RPMI8226 (cell line): ENCODE measurements around the gene LIN52.

Experiments
- DNase-seq: peaks from one replicate; pipeline ENCODE4 v3.0.0-alpha.2; 2015

LIN52 gene, protein sequence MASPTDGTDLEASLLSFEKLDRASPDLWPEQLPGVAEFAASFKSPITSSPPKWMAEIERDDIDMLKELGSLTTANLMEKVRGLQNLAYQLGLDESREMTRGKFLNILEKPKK

DNA sequence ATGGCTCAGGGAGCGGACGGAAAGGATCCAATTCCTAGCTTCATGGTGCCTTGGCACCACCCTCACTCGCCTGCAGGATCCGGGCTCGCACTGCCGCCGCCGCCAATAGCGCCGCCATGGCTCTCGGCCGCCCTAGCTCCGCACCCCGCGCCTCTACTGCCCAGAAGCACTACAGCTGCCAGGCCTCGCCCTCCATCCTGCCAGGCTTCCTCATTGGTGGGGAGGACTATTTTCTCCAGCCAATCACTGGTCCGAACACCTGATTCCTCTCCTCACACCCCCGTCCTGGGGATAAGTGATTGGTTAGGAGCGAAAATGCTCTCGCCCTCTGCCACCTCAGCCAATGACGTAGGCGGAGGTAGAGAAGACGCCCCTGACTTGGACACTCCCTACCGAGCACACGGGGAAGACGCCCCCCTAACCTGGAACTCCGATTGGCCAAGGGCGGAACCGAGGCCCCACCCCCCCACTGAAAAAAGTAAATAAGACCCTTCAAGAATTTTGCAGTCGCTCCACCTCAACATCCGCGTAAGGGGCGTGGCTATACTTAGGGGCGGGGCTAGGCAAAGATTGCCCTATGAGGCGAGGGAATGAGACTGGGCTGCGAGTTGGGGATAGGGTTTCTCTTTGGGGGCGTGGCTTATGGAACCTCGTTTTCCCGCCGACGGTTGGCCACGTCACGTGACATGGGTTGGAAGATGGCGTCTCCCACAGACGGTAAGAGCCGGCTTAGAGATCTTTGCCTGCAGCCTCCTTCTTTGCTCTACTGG, at the start of gene LIN52, which contains the start of gene ALDH6A1:
TSS of gene LIN52 (plus strand) at position 680 of the 770 bp plus-strand sequence. CDS start at position 699, 19 bp downstream.
TSS of gene ALDH6A1 (minus strand) at position 177 of the 770 bp plus-strand sequence. CDS start at position 118, 59 bp downstream.
- DNase-seq = peak; percentile 97

DNA sequence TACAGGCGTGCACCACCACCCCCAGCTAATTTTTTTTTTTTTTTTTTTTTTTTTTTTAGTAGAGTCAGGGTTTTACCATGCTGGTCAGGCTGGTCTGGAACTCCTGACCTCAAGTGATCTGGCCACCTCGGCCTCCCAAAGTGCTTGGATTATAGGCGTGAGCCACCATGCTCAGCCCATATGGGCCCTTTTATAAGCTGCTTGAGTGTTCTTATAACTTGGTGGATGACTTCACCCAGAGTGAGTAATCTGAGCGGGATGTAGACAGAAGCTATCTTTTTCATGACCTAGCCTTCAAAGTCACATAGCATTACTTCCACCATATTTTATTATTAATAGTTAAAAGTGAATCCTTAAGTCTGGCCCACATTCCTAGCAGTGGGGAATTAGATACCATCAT, 49.2 kb upstream of the LIN52 start:
- no peak for DNase-seq

DNA sequence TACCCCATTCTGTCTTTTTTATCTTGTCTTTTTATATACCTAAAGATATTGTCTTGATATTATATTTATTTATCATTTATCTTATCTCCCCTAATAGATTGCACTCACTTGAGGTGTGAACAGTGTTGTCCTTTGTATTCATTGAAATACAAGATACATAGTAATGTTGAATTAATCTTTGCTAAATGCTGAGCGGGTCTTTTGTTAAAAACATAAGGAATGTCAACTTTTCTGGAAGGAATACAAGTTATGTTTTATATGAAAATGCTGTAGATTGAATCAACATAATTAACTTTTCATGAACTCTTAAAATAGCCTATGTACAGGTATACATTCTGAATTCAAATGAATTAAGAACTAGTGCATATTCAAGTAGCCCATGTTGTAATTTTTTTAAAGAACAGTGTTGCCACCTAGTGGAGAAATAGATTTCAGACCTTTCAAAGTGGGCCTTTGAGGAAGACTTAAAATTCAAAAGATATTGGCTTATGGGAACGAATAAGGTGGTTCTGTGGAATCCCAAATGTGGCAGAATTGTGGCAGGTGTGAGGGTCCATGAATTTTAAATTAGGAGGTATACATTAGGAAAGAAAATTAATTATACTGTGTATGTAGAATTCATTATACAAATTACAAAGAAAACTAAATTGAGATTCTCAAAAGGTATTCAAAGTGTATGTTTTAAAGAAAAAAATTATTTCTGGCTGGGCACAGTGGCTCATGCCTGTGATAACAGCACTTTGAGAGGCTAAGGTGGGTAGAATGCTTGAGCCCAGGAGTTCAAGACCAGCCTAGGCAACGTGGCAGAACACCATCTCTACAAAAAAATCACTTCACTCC, 46.5 kb upstream of the LIN52 start:
- peak; percentile 39 for DNase-seq

DNA sequence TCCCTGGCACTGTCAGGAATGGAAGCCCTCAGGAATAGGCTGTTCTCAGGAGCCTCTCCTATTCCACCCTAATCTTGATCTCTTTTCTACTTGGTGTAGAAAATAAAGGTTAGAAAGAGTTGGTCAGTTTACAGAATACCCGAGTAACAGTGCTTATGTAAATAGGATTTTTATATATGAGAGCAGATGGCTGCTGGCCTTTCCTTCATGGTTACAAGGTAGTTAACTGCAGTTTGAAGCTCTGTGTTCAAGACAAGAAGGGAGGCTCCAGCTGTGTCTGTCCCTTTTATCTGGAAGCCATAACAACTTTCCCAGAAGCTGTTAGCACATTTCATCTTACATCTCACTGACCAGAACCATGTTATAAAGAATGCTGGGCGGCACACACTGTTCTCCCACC, 42.5 kb upstream of the LIN52 start:
- DNase-seq = no peak

DNA sequence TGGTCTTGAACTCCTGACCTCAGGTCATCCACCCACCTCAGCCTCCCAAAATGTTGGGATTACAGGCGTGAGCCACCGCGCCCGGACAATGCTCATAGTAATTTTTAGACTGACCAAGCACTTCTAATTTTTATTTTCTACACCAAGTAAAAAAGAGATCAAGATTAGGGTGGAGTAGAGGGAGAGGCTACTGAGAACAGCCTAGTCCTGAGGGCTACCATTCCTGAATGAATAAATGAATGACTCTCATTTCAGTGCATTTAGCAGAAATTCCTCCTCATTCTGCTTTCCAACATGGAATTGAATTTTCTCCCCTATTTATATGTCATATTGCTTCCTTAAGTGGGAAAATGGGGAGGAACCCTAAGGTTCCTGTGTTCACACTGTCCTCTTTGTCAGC, 39.2 kb upstream of the LIN52 start:
- no peak for DNase-seq

DNA sequence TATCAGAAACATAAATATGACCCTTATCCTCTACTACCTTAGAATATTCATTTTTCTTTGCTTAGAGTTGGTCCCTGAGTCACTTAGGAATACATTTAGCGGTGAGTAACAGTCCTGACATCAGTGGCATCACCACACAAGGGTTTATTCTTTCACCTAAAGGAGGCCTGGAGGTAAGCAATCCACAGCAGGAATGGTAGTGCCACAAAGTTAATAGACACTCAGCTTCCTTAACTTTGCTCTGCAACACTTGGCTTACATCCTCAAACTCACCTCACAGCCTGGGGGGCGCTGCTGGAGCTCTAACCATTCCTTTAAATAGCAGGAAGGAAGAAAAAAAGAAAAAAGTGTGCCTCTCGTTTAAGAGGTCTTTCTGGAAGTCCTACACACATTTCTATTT, 36.5 kb upstream of the LIN52 start:
- no peak for DNase-seq

DNA sequence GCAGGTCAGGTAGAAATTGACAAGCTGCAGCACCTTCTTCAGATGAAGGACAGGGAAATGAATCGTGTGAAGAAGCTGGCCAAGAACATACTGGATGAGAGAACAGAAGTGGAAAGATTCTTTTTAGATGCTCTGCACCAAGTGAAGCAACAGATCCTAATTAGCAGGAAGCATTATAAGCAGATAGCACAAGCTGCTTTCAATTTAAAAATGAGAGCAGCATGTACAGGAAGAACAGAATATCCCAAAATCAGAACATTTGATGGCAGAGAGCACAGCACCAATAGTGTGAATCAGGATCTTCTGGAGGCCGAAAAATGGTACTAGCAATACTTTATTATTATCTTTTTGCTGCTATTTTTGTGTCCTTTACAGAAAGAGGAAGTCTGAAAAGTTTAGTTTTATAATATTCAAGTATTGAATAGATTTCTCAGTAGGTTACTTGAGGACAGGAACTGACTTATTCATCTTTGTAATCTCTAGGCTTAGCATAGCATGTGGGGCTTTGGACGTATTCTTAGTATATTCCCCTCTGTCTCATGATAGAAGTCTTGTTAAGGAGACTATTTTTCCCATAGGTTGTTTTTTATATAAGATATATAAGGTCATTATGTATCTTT, 34.8 kb upstream of the LIN52 start:
- DNase-seq = no peak

DNA sequence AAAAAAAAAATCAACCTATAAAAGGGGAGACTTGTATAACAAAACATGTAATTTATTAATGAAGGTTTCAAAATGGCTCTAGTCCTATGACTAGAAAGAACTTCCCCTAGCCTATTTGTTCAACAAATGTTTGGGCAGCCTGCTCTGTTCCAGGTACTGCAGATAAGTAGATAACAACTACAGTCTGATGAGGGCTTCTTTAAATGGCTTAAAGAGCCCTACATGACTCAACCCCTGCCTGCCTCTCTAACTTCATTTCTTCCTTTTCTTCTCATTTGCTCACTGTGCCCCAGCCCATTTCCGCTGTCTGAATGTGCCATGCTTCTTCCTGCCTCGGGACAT, 22.0 kb upstream of the LIN52 start:
- no peak for DNase-seq

DNA sequence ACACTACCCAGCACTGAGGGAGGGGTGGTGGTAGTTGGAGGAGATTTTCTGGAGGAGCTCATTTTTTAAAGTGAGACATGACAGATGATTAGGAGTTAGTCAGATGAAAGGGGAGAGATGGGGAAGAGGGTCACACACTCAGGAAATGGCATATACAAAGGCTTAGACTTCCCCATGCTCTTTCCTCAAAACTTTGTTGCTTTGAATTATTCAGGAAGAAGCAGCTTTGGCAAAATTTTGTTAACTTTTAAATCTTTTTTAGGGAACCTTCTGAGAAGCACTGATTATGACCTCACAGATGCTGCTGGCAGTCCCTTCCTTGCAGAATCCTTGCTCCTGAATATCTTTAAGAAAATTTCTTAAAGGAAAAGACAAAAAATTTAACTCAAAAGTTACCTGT, 20.3 kb upstream of the LIN52 start:
- DNase-seq = no peak

DNA sequence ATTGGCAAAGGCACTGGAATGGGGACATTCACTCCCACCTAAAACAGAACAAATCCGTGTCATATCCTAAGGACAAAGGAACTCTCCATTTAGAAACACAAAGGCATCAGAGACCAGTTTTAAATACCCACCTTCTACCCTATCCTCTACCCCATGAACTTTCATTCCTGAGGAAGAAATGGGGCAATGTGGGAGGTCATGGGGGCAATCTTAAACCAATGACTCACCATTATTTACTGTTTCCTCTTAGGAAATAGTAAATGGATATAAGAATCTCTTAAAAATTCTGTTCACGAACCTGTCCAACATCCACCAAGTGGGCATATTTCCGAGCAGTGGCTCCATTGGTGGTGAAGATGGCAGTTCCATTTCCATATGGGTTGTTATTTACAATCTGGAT, 19.9 kb upstream of the LIN52 start:
- no peak for DNase-seq

DNA sequence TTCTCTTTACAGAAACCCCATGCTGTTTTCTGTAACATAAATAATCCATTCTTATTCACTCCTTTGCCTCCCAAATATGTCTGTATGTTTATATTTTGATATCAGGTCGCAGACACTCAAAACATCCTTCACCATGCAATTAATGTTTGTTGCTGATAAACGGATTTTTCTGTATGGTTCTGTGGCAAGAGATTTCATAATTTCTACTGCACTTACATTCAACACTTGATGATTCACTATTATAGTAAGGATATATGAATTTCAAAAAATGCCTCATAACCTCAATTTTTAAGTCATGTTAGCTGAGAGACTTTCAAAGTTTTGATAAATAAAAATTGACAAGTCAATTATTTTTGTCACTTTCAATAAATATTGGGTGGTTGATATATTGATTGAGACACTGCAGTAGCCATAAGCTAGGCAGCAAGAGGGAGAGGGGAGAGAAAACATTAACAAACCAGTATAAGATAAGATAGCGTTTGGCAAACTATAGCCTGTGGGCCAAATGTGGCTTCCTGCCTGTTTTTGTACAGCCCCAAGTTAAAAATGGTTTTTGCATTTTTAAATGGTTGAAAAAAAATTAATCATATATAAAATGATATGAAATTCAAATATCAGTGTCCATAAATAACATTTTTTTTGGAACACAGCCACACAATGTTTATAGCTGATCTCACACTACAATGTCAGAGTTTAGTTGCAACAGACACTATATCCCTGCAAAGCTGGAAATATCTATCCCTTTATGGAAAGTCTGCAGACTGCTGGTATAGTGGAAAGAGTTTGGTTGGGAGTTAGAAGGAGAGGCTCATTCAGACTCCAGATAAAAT, 18.8 kb upstream of the LIN52 start:
- DNase-seq = no peak

DNA sequence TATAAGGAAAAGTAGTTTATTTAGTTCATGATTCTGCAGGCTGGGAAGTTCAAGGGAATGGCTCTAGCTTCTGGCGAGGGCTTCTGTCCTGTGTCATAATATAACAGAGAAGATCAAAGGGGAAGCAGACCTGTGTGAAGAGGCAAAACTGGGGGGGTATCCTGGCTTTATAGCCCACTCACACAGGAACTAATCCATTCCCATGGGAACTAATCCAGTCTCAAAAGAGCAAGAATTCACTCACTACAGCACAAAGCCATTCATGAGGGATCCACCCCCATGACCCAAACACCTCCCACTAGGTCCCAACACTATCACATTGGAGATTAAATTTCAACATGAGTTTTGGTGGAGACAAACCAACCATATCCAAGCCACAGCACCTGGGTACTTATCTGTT, 7.4 kb upstream of the LIN52 start:
- no peak for DNase-seq

DNA sequence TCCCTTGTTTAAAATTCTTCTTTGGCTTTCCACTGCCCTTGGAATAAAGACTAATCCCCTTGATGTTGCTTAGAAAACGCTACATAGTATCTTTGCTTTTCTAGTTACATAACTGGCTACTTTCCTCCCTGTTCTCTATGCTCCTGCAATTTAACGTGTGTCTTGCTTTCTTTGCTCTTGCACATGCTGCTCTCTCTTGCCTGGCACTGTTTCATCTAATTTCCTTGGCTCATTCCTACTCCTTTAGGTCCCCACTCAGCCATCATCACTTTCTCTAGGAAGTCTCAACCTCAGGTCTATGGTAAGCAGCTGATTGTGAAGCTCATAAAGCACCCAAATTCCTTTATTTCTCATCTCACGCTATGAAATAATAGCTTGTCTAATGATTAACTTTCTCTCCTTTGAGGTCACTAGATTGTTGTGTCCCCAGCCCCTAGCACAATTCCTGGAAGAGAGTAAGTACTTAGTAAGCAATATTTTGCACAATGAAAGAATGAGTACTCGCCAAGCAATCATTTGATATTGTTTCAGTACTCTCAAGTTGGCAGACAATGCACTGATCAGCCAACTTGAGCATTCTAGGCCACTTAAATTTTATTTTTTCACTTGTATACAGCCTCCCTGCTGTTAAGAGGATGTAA, 3.8 kb upstream of the LIN52 start:
- DNase-seq = no peak

DNA sequence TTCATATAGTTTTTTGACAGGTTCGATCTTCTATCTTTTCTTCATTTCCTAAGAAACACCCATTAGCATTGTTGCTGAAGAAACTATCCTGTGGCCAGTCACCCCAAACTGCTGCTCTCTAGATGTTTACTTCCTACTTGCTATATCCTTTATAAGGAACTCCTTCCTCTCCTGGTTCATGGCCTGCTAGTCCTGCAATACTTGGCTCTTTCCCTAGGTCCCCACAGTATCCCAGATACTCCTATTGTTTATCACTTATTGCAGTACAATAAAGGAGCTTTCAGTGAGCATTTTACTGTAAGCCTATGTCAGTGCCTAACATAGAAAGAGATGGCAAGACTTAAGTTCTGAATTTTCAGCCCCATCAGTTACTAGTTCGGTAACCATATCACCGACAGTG, 3.3 kb upstream of the LIN52 start:
- DNase-seq = no peak

DNA sequence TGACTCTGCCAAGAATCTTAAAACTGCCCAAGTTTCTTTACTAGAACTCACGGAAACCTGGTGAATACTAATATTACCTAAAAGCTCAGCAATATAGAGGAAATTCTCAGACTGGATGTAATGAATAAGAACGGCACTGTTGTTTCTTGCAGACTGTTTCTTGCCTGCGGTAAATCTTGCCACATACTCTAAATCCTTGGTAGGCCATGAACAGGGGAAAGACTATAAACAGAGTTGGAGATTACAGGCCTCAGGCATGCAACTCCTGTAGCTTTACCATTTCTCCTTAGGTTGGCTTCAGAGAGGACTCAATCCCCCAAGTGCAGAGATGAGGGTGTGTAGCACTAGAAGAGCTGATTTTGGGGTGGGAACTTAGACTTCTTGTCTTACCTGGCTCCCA, 1.6 kb upstream of the LIN52 start:
- no peak for DNase-seq

DNA sequence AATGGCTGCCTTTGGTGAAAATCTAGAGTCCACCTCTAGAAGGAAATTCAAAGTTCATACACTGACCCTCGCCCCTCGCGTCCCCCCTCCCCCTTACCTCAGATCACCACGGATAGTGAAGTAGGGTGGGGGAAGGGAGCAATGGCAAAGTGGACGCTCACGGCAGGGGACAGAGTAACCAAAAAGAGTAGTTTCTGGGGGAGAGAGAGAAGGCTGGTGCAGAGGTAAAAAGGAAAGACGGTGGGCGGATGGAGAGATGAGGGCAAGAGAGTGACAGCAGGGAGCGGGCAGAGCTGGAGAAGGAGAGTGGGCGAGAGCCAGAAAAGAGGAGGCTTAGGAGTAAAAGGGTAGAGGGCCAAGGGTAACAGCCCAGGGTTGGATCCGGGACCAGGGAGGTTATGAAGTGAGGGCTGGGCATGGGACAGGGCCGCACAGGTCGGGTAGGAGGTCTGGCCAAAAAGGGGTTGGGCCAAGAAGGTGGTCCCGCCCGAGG, 926 bp upstream of the LIN52 start:
- DNase-seq = no peak

DNA sequence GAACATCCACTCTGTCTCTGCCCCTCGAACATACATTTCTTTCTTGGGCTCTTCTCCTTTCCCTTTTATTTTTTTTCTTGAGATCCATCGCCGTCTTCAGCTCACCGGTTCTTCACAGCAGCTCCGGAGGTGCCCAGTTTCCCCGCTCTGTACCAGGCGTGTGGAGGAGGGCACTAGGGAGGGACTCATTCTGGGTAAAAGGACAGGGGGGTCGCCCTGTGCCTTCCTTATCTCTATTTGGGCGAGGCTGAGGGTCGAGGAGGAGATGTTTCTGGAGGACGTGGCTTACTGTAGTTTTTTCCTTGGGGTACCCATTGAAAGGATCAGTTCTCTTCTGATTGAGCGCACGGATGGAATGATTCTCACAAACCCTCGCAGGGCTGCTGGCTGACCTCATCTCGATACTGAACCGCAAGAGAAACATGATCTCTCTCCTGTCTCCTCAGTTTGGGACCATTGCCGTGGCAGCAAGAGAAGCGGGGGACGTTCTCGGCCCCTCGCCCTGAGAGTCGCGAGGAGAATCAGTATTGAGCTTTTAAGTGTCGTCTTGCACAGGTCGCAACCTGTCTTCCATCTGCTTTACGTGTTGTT, 386 bp downstream of the LIN52 start:
- DNase-seq = peak; percentile 3

DNA sequence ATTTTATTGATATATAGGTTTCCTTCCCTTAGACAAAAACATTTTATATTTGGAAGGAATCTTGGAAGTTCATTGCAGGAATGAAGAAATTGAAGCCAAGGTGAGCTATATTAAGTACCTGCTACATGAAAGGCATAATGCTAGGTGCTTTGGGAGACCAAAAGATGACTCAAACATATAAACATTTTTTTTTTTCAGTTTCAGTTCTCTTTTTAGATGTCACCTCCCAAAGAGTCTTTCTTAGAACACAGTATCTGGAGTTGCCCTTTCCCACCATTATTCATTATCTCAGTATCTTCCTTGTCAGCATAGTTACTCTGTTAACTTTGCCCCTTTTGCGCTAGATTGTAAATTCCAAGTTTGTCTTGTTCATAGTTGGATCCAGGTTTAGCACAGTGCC, 1.1 kb downstream of the LIN52 start:
- peak; percentile 43 for DNase-seq

DNA sequence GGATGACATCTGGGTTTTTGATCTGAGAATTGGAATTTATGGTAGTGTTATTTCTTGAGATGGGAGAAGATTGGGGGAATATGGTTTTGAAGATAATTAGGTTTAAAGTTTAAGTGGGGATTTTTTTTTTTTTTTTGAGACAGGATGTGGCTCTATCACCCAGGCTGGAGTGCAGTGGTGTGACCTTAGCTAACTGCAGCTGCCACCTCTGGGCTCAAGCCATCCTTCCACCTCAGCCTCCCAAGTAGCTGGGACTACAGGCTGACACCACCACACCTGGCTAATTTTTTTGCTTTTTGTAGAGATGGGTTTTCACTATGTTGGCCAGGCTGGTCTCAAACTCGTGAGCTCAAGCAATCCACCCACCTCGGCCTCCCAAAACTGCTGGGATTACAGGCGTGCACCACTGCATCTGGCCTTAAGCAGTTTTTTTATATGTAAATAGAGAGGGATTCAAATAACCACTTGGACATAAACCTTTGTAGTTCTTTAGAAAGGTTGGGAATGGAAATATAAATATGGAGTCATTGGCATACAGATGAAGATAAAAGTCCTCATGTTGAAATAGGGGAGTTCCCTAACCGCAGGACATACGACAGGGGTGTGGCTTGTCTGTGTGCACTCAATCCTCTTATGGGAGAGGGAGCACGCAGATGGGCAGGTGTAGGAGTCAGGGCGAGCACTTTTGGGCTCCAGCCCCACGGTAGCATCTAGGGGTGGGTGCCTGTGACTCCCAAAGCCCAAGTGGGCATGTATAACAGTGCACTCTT, 4.7 kb downstream of the LIN52 start:
- DNase-seq = no peak

DNA sequence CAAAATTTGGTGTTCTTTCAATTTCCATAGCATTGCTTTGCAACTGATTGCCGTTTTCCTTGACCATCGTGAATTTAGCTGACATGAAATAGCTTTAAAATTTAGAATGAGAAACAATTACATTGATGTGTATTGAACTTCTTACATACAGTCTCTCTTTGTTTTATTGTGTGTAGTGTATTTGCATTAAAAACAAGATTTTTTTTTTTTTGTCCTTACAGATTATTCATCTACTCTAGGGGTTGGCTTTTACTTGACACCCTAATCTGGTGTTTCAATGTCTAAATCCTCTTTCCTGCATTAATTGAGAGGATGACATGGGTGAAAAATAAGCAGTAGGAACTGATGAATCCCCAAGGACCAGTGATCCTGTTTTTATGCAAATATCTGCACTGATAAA, 20.6 kb downstream of the LIN52 start:
- DNase-seq = no peak

DNA sequence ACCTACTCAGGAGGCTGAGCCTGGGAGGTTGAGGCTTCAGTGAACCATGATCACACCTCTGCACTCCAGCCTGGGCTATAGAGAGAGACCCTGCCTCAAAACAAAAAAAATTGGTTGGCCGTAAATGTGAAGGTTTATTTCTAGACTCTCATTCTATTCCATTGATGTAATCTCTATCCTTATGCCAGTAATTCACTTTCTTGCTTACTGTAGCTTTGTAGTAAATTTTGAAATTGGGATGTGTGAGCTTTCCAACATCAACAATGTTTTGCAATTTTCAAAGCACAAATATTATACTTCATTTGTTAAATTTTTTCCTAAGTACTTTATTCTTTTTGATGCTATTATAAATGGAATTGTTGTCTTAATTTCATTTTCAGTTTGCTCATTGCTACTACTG, 24.6 kb downstream of the LIN52 start:
- DNase-seq = no peak
